ACHN (cell line): Measurements from ENCODE around the gene ATP8A2.

Source experiments
- DNase-seq: peaks from one replicate; pipeline ENCODE4 v3.0.0-alpha.2; 2015
- in situ Hi-C: cut with HindIII; loops from 2 replicates; pipeline ENCODE4 v1.10.0; 2017; ENCODE audit warnings: low sequenced_read_pairs, low pct_ligation_motif_present, low pct_unique_long_range_greater_than_20kb

ATP8A2 gene

GRCh38 chr13:25584087-25584486 is 212.3 kb downstream of the ATP8A2 start:
- in situ Hi-C loops: no loop called here
- DNase-seq: no peak

- no peak for DNase-seq
- in situ Hi-C loops: no loop called here
Observed at GRCh38 chr13:25585000-25585399, 213.2 kb downstream of the ATP8A2 start.

GRCh38 chr13:25587326-25587980 is 215.7 kb downstream of the ATP8A2 start:
- DNase-seq: no peak
- in situ Hi-C loops: no loop called here

GRCh38 chr13:25588336-25589060 is 216.7 kb downstream of the ATP8A2 start:
- in situ Hi-C loops: no loop called here
- DNase-seq: no peak

- in situ Hi-C loops: no loop called here
- DNase-seq: no peak
Observed at GRCh38 chr13:25598421-25598820, 226.6 kb downstream of the ATP8A2 start.

GRCh38 chr13:25602176-25602575 is 230.4 kb downstream of the ATP8A2 start:
- in situ Hi-C loops: no loop called here
- no peak for DNase-seq

- no peak for DNase-seq
- in situ Hi-C loops: no loop called here
Observed at GRCh38 chr13:25604106-25604505, 232.3 kb downstream of the ATP8A2 start.

GRCh38 chr13:25607096-25607495 is 235.3 kb downstream of the ATP8A2 start:
- DNase-seq: no peak
- in situ Hi-C loops: no loop called here

GRCh38 chr13:25608181-25608580 is 236.4 kb downstream of the ATP8A2 start:
- DNase-seq: no peak
- in situ Hi-C loops: no loop called here

GRCh38 chr13:25616674-25617073 is 244.9 kb downstream of the ATP8A2 start:
- in situ Hi-C loops: no loop called here
- DNase-seq: no peak

- in situ Hi-C loops: no loop called here
- no peak for DNase-seq
Observed at GRCh38 chr13:25619897-25620296, 248.1 kb downstream of the ATP8A2 start.

GRCh38 chr13:25625414-25625813 is 253.6 kb downstream of the ATP8A2 start:
- no peak for DNase-seq
- in situ Hi-C loops: no loop called here

- no peak for DNase-seq
- in situ Hi-C loops: no loop called here
Observed at GRCh38 chr13:25630329-25630900, 258.6 kb downstream of the ATP8A2 start.

- no peak for DNase-seq
- in situ Hi-C loops: no loop called here
Observed at GRCh38 chr13:25632166-25632888, 260.6 kb downstream of the ATP8A2 start.

GRCh38 chr13:25633093-25633492 is 261.3 kb downstream of the ATP8A2 start:
- in situ Hi-C loops: no loop called here
- no peak for DNase-seq

GRCh38 chr13:25645681-25646080 is 273.9 kb downstream of the ATP8A2 start:
- DNase-seq: no peak
- in situ Hi-C loops: no loop called here

GRCh38 chr13:25649001-25649633 is 277.3 kb downstream of the ATP8A2 start:
- no peak for DNase-seq
- in situ Hi-C loops: no loop called here

- in situ Hi-C loops: no loop called here
- DNase-seq: no peak
Observed at GRCh38 chr13:25652764-25653163, 281.0 kb downstream of the ATP8A2 start.

- no peak for DNase-seq
- in situ Hi-C loops: no loop called here
Observed at GRCh38 chr13:25654322-25654721, 282.5 kb downstream of the ATP8A2 start.
